ENCODE data around the gene RDH5.

RDH5 gene

GRCh38 chr12:55723516-55724225, 3.5 kb downstream of the RDH5 start:
- DNase-seq, result no peak
- in situ Hi-C loops (cut with MboI; ENCODE audit: low pct_unique_long_range_greater_than_20kb, low sequenced_read_pairs), result no loop called here

- DNase-seq, result peak; percentile 80
- in situ Hi-C loops (cut with MboI; ENCODE audit: low pct_unique_long_range_greater_than_20kb, low sequenced_read_pairs), result no loop called here
Observed at GRCh38 chr12:55724226-55724939, 4.2 kb downstream of the RDH5 start.

GRCh38 chr12:55724940-55725309, 4.7 kb downstream of the RDH5 start:
- DNase-seq, result no peak
- in situ Hi-C loops (cut with MboI; ENCODE audit: low pct_unique_long_range_greater_than_20kb, low sequenced_read_pairs), result no loop called here

GRCh38 chr12:55725556-55725955, 5.4 kb downstream of the RDH5 start:
- DNase-seq, result no peak

GRCh38 chr12:55726971-55727370, 6.8 kb downstream of the RDH5 start:
- no peak for DNase-seq
- in situ Hi-C loops (cut with MboI; ENCODE audit: low pct_unique_long_range_greater_than_20kb, low sequenced_read_pairs), result no loop called here

More at GRCh38 chr12:55725556-55725955, 5.4 kb downstream of the RDH5 start:
- in situ Hi-C loops (cut with MboI; ENCODE audit: low pct_unique_long_range_greater_than_20kb, low sequenced_read_pairs), result no loop called here

GRCh38 chr12:55727643-55728185, 7.5 kb downstream of the RDH5 start:
- in situ Hi-C loops (cut with MboI; ENCODE audit: low pct_unique_long_range_greater_than_20kb, low sequenced_read_pairs), result no loop called here
- DNase-seq, result no peak

- in situ Hi-C loops (cut with MboI; ENCODE audit: low pct_unique_long_range_greater_than_20kb, low sequenced_read_pairs), result no loop called here
- peak; percentile 57 for DNase-seq
Observed at GRCh38 chr12:55728186-55728938, 8.2 kb downstream of the RDH5 start.

GRCh38 chr12:55728939-55729818, 9.0 kb downstream of the RDH5 start, which contains the start of gene CD63:
TSS of gene CD63 (minus strand) at chr12:55729009. CDS start at chr12:55728341, 668 bp downstream.
- peak; percentile 91 for DNase-seq
- in situ Hi-C loops (cut with MboI; ENCODE audit: low pct_unique_long_range_greater_than_20kb, low sequenced_read_pairs), result no loop called here

GRCh38 chr12:55729819-55730818, 9.9 kb downstream of the RDH5 start:
- in situ Hi-C loops (cut with MboI; ENCODE audit: low pct_unique_long_range_greater_than_20kb, low sequenced_read_pairs), result no loop called here

GRCh38 chr12:55732288-55732687, 12.1 kb downstream of the RDH5 start:
- no peak for DNase-seq
- in situ Hi-C loops (cut with MboI; ENCODE audit: low pct_unique_long_range_greater_than_20kb, low sequenced_read_pairs), result no loop called here

More at GRCh38 chr12:55729819-55730818, 9.9 kb downstream of the RDH5 start:
- peak; percentile 77 for DNase-seq

- in situ Hi-C loops (cut with MboI; ENCODE audit: low pct_unique_long_range_greater_than_20kb, low sequenced_read_pairs), result no loop called here
- no peak for DNase-seq
Observed at GRCh38 chr12:55733021-55733555, 12.9 kb downstream of the RDH5 start.

GRCh38 chr12:55733858-55734257, 13.7 kb downstream of the RDH5 start:
- in situ Hi-C loops (cut with MboI; ENCODE audit: low pct_unique_long_range_greater_than_20kb, low sequenced_read_pairs), result no loop called here
- no peak for DNase-seq

GRCh38 chr12:55734595-55734994, 14.4 kb downstream of the RDH5 start:
- no peak for DNase-seq
- in situ Hi-C loops (cut with MboI; ENCODE audit: low pct_unique_long_range_greater_than_20kb, low sequenced_read_pairs), result no loop called here

- in situ Hi-C loops (cut with MboI; ENCODE audit: low pct_unique_long_range_greater_than_20kb, low sequenced_read_pairs), result no loop called here
- no peak for DNase-seq
Observed at GRCh38 chr12:55736076-55736475, 15.9 kb downstream of the RDH5 start.

GRCh38 chr12:55736780-55737580, 16.8 kb downstream of the RDH5 start:
- peak; percentile 85 for DNase-seq
- in situ Hi-C loops (cut with MboI; ENCODE audit: low pct_unique_long_range_greater_than_20kb, low sequenced_read_pairs), result no loop called here

- in situ Hi-C loops (cut with MboI; ENCODE audit: low pct_unique_long_range_greater_than_20kb, low sequenced_read_pairs), result no loop called here
- no peak for DNase-seq
Observed at GRCh38 chr12:55737581-55738122, 17.5 kb downstream of the RDH5 start.

All from KBM-7 (cell line).